HG02763 (cell line): ENCODE results near the gene E2F4.

Source experiments
- ATAC-seq: cut with Tn5 transposase; IDR thresholded peaks from one replicate; pipeline ENCODE4 v1.9.1; 2021; ENCODE audit warnings: mild to moderate bottlenecking, moderate library complexity; ENCODE audit not compliant: unreplicated experiment

Gene E2F4

DNA sequence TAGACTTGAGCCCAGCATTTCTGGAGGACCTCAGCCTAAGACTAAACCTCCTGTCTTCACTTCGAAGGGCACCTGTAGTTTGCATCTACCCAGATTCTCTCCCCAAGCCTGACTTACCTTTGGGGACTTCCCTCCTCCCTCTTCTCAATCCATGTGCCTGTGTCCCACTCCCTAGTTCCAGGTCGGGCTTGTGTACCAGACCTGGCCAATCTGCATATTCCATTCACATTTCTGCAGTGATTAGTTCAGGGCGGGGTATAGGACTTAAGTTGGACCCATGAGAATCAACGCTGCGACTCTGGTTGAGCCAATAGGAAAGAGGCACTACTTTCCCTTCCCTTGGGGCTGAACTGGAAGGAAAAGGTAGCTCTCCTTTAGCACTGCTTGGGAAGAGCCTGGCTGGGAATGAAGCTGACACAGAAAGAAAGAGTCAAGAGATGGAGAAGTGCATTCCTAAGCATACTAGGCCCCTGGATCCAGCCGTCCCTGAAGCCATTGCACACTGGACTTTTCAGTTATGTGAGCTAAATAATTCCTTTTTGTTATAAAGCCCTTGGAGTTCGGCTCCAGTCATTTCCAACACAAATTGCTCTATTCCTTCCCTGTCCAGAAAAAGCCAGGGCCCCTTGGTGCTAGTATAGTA lies 34.7 kb upstream of the E2F4 start:
- no peak for ATAC-seq

DNA sequence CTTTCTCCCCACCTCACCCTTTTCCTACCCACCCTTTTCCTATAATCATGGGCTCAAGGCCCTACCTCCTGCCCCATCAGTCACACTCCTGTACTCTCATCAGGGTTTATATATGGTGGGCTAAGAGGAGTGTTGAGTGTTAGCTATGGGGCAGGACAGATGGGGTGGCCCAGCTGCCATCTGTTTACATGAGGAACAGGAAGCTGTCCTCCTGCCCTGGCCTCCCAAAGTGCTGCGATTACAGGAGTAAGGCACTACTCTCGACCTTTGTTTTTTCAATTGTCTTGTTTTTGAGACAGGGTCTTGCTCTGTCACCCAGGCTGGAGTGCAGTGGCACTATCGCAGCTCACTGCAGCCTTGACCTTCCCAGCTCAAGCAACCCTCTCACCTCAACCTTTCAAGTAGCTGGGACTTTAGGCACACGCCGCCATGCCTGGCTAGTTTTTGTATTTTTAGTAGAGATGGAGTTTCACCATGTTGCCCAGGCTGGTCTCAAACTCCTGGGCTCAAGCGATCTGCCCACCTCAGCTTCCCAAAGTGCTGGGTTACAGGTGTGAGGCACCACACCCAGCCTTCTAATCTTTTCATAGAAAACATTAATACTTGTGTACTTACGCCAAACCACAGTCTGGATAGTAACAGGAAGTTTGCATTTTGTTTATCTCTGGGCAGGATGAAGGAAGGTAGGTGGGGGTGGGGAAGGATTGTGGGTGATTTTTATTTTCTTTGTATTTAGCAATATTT lies 33.9 kb upstream of the E2F4 start:
- ATAC-seq, result no peak

- ATAC-seq, result peak; percentile 32
Observed at GRCh38 chr16:67158637-67159600, 33.0 kb upstream of the E2F4 start.

DNA sequence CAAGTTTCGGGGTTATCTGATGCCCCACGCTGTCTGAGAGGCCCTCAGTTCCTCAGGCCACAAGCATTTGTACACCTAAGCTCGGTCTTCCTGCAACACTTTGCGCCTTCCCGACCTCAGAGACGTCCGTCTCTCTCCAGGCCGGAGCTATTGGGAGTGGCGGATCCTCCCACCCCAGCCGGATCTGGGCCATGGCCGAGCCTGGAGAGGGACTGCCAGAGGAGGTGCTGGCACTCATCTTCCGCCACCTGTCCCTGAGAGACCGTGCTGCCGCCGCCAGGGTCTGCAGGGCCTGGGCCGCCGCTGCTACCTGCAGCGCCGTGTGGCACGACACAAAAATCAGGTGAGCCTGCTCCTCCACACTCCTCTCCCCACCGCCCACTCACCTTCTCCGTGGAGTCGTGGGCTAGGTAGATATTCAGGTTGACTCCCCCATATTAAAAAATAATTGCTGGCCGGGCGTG lies 30.3 kb upstream of the E2F4 start:
- ATAC-seq, result no peak

DNA sequence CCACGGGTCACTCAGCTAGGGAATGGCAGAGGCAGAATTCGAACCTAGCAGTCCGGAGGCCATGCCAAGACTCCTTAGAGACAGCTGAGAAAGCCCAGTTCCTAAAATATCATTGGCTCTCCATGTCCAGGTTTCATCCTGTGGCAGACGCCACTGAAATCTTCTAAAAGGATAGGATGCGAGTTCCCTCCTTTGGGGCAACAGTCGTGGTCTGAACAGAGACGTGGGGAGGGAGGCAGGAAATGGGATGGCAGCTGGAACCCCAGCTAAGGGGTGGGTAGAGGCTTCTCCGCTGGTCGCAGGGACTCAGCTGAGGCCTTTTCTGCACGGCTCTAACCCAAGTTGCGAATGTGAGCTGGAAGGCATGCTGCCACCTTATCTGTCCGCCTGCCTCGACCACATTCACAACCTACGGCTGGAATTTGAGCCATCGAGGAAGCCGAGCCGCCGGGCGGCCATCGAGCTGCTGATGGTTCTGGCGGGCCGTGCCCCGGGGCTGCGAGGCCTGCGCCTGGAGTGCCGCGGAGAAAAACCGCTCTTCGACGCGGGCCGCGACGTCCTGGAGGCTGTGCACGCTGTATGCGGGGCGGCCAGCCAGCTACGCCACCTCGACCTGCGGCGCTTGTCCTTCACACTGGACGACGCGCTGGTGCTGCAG lies 29.3 kb upstream of the E2F4 start:
- no peak for ATAC-seq

DNA sequence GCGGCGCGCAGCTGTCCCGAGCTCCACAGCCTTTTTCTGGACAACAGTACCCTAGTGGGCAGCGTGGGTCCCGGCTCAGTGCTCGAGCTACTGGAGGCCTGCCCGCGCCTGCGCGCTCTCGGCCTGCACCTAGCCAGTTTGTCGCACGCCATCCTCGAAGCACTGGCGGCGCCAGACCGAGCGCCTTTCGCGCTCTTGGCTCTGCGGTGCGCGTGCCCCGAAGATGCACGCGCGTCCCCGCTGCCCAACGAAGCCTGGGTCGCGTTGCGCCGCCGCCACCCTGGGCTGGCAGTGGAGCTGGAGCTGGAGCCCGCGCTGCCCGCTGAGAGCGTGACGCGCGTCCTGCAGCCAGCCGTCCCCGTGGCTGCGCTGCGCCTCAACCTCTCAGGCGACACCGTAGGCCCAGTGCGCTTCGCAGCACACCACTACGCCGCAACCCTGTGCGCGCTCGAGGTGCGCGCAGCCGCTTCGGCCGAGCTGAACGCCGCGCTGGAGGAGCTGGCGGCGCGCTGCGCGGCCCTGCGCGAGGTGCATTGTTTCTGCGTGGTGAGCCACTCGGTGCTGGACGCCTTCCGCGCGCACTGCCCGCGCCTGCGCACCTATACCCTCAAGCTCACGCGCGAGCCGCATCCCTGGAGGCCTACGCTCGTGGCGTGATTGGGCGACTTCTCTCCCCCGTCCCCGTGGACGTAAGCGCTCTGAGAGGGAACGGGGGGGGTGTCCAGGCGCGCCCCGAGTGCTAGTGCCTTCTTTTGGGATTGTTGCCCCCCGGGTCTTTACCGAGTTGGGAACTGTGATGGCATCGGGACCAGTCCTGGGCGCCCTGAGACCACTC lies 28.6 kb upstream of the E2F4 start:
- no peak for ATAC-seq

DNA sequence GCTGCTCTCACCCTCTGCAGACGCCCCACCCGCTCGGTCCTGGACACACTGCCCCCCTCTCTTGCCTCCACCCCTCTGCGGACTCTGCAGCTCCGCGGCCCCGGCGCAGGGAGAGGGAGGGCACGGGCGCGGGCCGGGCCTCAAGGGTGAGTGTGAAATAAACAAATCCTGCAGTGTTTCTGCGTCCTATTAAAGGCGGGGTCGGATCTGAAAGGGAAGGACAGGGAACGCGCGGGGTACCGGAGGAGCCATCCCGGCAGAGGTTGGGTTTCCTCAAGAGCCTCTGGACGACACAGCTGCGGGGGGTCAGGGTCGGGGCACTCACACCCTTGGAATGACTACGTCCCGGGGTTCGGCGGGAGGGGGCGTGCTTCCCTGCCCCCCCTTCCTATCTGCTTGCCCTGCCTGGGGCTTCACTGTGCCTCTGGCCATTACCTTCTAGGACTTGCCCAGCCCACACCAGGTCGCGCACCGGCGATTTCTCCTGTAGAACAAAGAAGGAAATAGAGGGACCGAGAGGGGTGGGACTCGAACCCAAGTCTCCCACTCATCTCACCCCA lies 27.9 kb upstream of the E2F4 start:
- ATAC-seq, result no peak

DNA sequence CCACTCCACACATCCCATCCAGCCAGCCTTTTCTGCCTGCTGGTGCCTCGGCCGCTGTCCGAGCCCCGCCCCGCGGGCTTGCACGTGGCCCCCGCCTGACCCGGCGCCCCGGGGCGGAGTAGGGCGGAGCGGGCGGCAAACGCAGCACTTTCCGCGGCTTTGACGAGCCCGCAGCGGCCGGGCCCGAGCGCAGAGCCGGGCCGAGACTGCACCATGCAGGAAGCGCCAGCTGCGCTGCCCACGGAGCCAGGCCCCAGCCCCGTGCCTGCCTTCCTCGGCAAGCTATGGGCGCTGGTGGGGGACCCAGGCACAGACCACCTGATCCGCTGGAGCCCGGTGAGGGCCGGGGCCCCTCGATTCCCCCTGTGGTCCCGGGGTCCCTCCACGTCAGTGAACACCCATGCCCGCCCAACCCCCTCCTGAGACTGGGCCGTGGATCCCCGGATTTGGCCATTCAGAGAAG lies 27.3 kb upstream of the E2F4 start, which contains the start of gene HSF4:
HSF4 (plus strand) TSS at position 147 of the 463 bp plus-strand sequence; CDS start at position 214, 67 bp downstream.
- no peak for ATAC-seq

DNA sequence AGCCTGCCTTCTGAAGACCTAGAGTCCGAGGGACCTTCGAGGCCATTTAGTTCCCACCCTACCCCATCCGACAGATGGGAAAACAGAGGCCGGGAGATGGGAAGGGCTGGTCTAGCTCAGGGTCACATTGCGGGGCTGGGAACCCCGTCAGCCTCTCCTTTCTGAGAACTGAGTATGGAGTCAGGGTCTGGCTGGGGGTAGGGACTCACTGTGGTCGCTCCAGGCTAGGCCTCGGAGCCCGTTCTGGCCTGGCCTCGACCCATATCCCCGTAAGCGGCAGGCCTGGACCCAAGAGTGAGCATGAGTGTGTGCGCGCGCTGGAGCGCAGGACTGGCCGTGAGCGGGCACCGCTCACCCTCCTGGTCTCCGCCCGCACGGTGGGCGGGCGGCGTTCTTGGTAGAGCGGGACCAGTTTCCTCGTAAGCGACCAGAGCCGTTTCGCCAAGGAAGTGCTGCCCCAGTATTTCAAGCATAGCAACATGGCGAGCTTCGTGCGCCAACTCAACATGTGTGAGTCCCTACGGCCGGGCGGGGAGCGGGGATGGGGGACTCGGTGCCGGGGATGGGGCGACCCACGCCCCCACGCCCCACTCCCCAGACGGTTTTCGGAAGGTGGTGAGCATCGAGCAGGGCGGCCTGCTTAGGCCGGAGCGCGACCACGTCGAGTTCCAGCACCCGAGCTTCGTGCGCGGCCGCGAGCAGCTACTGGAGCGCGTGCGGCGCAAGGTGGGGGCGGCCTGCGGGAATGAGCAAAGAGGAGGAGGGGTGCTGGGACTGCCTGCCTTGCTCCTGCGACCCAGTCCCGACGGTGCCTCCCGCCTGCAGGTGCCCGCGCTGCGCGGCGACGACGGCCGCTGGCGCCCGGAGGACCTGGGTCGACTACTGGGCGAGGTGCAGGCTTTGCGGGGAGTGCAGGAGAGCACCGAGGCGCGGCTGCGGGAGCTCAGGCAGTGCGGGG lies 26.6 kb upstream of the E2F4 start:
- ATAC-seq, result no peak

- no peak for ATAC-seq
Observed at GRCh38 chr16:67166110-67166547, 25.8 kb upstream of the E2F4 start.

- ATAC-seq, result no peak
Observed at GRCh38 chr16:67166598-67167168, 25.3 kb upstream of the E2F4 start.

DNA sequence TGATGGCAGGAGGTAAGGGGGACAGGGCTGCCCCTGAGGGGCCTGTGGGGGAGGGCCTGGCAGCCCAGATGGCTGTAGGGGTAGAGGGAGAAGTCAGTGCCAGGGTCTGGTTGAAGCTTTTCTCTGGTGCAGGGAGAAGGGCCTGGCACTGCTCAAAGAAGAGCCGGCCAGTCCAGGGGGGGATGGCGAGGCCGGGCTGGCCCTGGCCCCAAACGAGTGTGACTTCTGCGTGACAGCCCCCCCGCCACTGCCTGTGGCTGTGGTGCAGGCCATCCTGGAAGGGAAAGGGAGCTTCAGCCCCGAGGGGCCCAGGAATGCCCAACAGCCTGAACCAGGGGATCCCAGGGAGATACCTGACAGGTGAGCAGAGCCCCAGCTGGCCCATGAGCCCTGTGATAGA lies 24.4 kb upstream of the E2F4 start:
- no peak for ATAC-seq

DNA sequence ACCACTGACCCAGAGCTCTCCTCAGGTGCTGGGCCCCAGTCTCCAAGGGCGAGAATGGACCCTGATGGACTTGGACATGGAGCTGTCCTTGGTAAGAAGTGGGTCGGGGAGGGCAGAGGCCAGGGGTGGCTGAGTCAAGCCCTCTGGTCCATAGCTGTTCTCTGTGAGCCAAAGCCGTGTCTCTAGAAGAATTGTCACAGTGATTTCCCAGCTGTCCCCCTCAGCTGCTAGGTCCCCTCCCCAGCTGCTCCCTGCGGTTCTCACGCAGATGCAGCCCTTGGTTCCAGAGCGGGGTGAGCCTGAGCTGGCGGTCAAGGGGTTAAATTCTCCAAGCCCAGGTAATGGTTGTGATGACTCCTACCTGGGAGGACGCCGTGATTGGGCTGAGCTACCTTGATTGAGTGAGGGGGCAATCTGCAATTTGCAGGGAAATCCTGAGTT lies 22.9 kb upstream of the E2F4 start:
- no peak for ATAC-seq

- ATAC-seq, result no peak
Observed at GRCh38 chr16:67169642-67170167, 22.2 kb upstream of the E2F4 start.

- peak; percentile 50 for ATAC-seq
Observed at GRCh38 chr16:67170168-67170948, 21.6 kb upstream of the E2F4 start, which contains the start of gene NOL3. NOL3 (plus strand) TSS chr16:67170538.

GRCh38 chr16:67170949-67171649 lies 20.9 kb upstream of the E2F4 start:
- ATAC-seq, result no peak
